ENCODE measurements around the gene ARHGAP27. TPM values are rescaled to one million over a fixed set of nuclear protein-coding genes. Genes with fewer than 3 reads are reported as not detected.
A peak's percentile ranks its signal among the peaks of the same experiment; 100 is the strongest.

The ARHGAP27 gene
- total and polyA plus RNA-seq, 2 donors (not counting 1 experiment from before 2014, with no cell fraction given), result 0.57 to 3.3 TPM

- H3K79me2 ChIP-seq (ENCODE audit: control insufficient read depth, insufficient read depth, low read length), result no peaks in the 10 kb centered on the region
- H3K4me3 ChIP-seq (replicated peaks in 1 of 4; ENCODE audit: control extremely low read depth in 1 of 4, insufficient read depth in 1 of 4, low read depth in 3 of 4, low read length in 4 of 4), result no peak overlapping the region
- TF ChIP-seq, protein P1, sequence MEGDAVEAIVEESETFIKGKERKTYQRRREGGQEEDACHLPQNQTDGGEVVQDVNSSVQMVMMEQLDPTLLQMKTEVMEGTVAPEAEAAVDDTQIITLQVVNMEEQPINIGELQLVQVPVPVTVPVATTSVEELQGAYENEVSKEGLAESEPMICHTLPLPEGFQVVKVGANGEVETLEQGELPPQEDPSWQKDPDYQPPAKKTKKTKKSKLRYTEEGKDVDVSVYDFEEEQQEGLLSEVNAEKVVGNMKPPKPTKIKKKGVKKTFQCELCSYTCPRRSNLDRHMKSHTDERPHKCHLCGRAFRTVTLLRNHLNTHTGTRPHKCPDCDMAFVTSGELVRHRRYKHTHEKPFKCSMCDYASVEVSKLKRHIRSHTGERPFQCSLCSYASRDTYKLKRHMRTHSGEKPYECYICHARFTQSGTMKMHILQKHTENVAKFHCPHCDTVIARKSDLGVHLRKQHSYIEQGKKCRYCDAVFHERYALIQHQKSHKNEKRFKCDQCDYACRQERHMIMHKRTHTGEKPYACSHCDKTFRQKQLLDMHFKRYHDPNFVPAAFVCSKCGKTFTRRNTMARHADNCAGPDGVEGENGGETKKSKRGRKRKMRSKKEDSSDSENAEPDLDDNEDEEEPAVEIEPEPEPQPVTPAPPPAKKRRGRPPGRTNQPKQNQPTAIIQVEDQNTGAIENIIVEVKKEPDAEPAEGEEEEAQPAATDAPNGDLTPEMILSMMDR (conservative IDR thresholded peaks at IDR 0.05 in 1 of 2, IDR thresholded peaks at IDR 0.05 in 1 of 2; ENCODE audit: low read depth in 1 of 2, low read length in 2 of 2), result no peak
- TF ChIP-seq EZH2 (IDR thresholded peaks at IDR 0.05; ENCODE audit: low read length, missing control alignments), result no peak
- no peaks in the 10 kb centered on the region for H4K20me1 ChIP-seq (ENCODE audit: control insufficient read depth, extremely low read depth, insufficient read depth, low read length)
- peaks cover 13% of the 10 kb centered on the region for H3K36me3 ChIP-seq (ENCODE audit: control insufficient read depth, insufficient read depth, low read length)
- H3K9me3 ChIP-seq (ENCODE audit: control insufficient read depth, insufficient read depth, low read depth, low read length), result no peaks in the 10 kb centered on the region
- peak in 1 of 2 donors; percentile 27 for DNase-seq (ENCODE audit: low read depth in 2 of 2)
- H3K4me1 ChIP-seq (ENCODE audit: control insufficient read depth, extremely low read depth, insufficient read depth, low read length), result no peaks in the 10 kb centered on the region
- H3K9ac ChIP-seq (ENCODE audit: insufficient read depth, low read length), result no peak overlapping the region
- no peak overlapping the region for H2AFZ ChIP-seq (ENCODE audit: low read length)
- no peaks in the 10 kb centered on the region for H3K27me3 ChIP-seq (ENCODE audit: control insufficient read depth, insufficient read depth, low read length)
- H3K27ac ChIP-seq (ENCODE audit: insufficient read depth, low read length), result no peak overlapping the region
- H3K4me2 ChIP-seq (ENCODE audit: extremely low read depth, insufficient read depth, low read length), result no peak overlapping the region
Measured at GRCh38 chr17:45436625-45437464, 4.2 kb upstream of the ARHGAP27 start.

DNA sequence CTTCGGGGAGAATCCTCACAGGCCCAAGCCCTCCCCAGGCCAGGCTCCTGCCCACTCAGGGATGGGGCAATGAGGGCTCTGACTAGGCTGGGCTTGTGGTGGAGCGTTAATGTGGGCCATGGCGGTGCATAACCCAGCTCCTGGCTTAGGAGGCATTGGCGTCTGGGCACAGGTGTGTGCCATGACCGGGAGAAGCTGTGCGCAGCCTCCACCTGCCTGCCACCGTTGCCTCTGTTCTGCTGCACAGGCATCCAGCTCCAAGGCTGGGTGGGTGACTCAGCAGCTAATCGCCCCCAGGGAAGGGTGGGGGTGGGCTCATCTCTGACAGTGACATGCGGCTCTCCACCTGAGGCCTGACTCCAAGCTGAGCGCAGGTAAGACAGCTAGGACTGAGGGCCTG, 3.5 kb upstream of the ARHGAP27 start:
- TF ChIP-seq, protein P1 (conservative IDR thresholded peaks at IDR 0.05 in 1 of 2, IDR thresholded peaks at IDR 0.05 in 1 of 2; ENCODE audit: low read depth in 1 of 2, low read length in 2 of 2), result no peak
- TF ChIP-seq EZH2 (IDR thresholded peaks at IDR 0.05; ENCODE audit: low read length, missing control alignments), result no peak
- Histone ChIP-seq H3K79me2 (ENCODE audit: control insufficient read depth, insufficient read depth, low read length) (no peaks in the 10 kb centered on the region), H3K9me3 (ENCODE audit: control insufficient read depth, insufficient read depth, low read depth, low read length) (no peaks in the 10 kb centered on the region), H3K4me3 (replicated peaks in 1 of 4; ENCODE audit: control extremely low read depth in 1 of 4, insufficient read depth in 1 of 4, low read depth in 3 of 4, low read length in 4 of 4) (no peak overlapping the region), H3K27ac (ENCODE audit: insufficient read depth, low read length) (no peak overlapping the region), H3K36me3 (ENCODE audit: control insufficient read depth, insufficient read depth, low read length) (peaks cover 12% of the 10 kb centered on the region), H3K4me2 (ENCODE audit: extremely low read depth, insufficient read depth, low read length) (no peak overlapping the region), H3K27me3 (ENCODE audit: control insufficient read depth, insufficient read depth, low read length) (no peaks in the 10 kb centered on the region), H2AFZ (ENCODE audit: low read length) (no peak overlapping the region), H4K20me1 (ENCODE audit: control insufficient read depth, extremely low read depth, insufficient read depth, low read length) (no peaks in the 10 kb centered on the region), H3K9ac (ENCODE audit: insufficient read depth, low read length) (no peak overlapping the region), H3K4me1 (ENCODE audit: control insufficient read depth, extremely low read depth, insufficient read depth, low read length) (peaks cover 4% of the 10 kb centered on the region)
- no peak for DNase-seq (ENCODE audit: low read depth in 2 of 2)

GRCh38 chr17:45435481-45435880, 2.8 kb upstream of the ARHGAP27 start:
- Histone ChIP-seq H3K4me3 (replicated peaks in 1 of 4; ENCODE audit: control extremely low read depth in 1 of 4, insufficient read depth in 1 of 4, low read depth in 3 of 4, low read length in 4 of 4) (no peak overlapping the region), H3K9ac (ENCODE audit: insufficient read depth, low read length) (no peak overlapping the region), H3K27me3 (ENCODE audit: control insufficient read depth, insufficient read depth, low read length) (peaks cover 3% of the 10 kb centered on the region), H3K27ac (ENCODE audit: insufficient read depth, low read length) (no peak overlapping the region), H2AFZ (ENCODE audit: low read length) (no peak overlapping the region), H4K20me1 (ENCODE audit: control insufficient read depth, extremely low read depth, insufficient read depth, low read length) (no peaks in the 10 kb centered on the region), H3K4me1 (ENCODE audit: control insufficient read depth, extremely low read depth, insufficient read depth, low read length) (peaks cover 6% of the 10 kb centered on the region), H3K9me3 (ENCODE audit: control insufficient read depth, insufficient read depth, low read depth, low read length) (no peaks in the 10 kb centered on the region), H3K4me2 (ENCODE audit: extremely low read depth, insufficient read depth, low read length) (no peak overlapping the region), H3K79me2 (ENCODE audit: control insufficient read depth, insufficient read depth, low read length) (no peaks in the 10 kb centered on the region), H3K36me3 (ENCODE audit: control insufficient read depth, insufficient read depth, low read length) (peaks cover 12% of the 10 kb centered on the region)
- TF ChIP-seq EZH2 (IDR thresholded peaks at IDR 0.05; ENCODE audit: low read length, missing control alignments), result no peak
- TF ChIP-seq, protein P1 (conservative IDR thresholded peaks at IDR 0.05 in 1 of 2, IDR thresholded peaks at IDR 0.05 in 1 of 2; ENCODE audit: low read depth in 1 of 2, low read length in 2 of 2), result no peak
- DNase-seq (ENCODE audit: low read depth in 2 of 2), result no peak
